Prostate gland (tissue), 1 donor: ENCODE measurements around the gene ZNF503.

Experiments
- POLR2A ChIP-seq: fragments of 450-650 bp; IDR thresholded peaks from one replicate; pipeline ENCODE4 v1.6.1; 2016; ENCODE audit warnings: antibody characterized with exemption, mild to moderate bottlenecking
- POLR2AphosphoS5 ChIP-seq: sonication (generic); formaldehyde crosslinking; IDR thresholded peaks from one replicate; pipeline ENCODE4 v1.6.1; 2017; ENCODE audit warnings: antibody characterized with exemption

GRCh38 chr10:75355706-75356105 is 45.9 kb downstream of the ZNF503 start:
- TF ChIP-seq POLR2A (no peak), POLR2AphosphoS5 (no peak)
